ENCODE data around the gene ERG28. TPM values are rescaled to one million over a fixed set of nuclear protein-coding genes. Genes with fewer than 3 reads are reported as not detected.

ERG28 gene
- total and polyA plus RNA-seq, 2 donors (not counting 3 experiments of a cell fraction or from before 2014, with no cell fraction given), result 31.9 to 46.0 TPM

- no TSS peak for BruUV-seq (replicated peaks)
- Histone ChIP-seq H3K4me3 (replicated peaks in 1 of 3; ENCODE audit: insufficient read depth in 1 of 3, low read depth in 1 of 3, low read length in 3 of 3) (no peak overlapping the region), H3K4me2 (ENCODE audit: insufficient read depth, low read length) (no peak overlapping the region), H3K9ac (replicated peaks; ENCODE audit: extremely low read depth, insufficient read depth, low read length) (no peak overlapping the region), H3K4me1 (ENCODE audit: control insufficient read depth, extremely low read depth, insufficient read depth, low read length) (peaks cover 14% of the 10 kb centered on the region), H3K79me2 (ENCODE audit: control insufficient read depth, insufficient read depth, low read length) (no peaks in the 10 kb centered on the region), H2AFZ (ENCODE audit: low read depth, low read length) (no peak overlapping the region), H4K20me1 (replicated peaks; ENCODE audit: control insufficient read depth, extremely low read depth, insufficient read depth, low read length) (no peaks in the 10 kb centered on the region), H3K27ac (ENCODE audit: insufficient read depth, low read depth, low read length) (no peak overlapping the region), H3K9me3 (replicated peaks; ENCODE audit: control insufficient read depth, insufficient read depth, low read length) (no peaks in the 10 kb centered on the region), H3K36me3 (ENCODE audit: control insufficient read depth in 2 of 2, extremely low read depth in 1 of 2, insufficient read depth in 2 of 2, low read length in 2 of 2) (no peaks in the 10 kb centered on the region), H3K27me3 (ENCODE audit: control insufficient read depth in 2 of 2, insufficient read depth in 2 of 2, low read length in 2 of 2) (peaks cover 17 to 18% of the 10 kb centered on the region in 2 experiments), H3K9me1 (replicated peaks; ENCODE audit: control insufficient read depth, extremely low read depth, insufficient read depth, low read length) (no peaks in the 10 kb centered on the region)
- TF ChIP-seq POLR2AphosphoS5 (IDR thresholded peaks at IDR 0.05; ENCODE audit: insufficient read depth, low read depth, low read length), result no peak
- TF ChIP-seq JUN (IDR thresholded peaks at IDR 0.05; ENCODE audit: borderline replicate concordance, insufficient read depth, insufficient read length, low read depth), result no peak
- no peak for TF ChIP-seq MAX (IDR thresholded peaks at IDR 0.05; ENCODE audit: insufficient read depth, insufficient read length)
- TF ChIP-seq GATA2 (IDR thresholded peaks at IDR 0.05; ENCODE audit: insufficient read depth, insufficient read length, low read depth, low read length), result no peak
- no peak for TF ChIP-seq EZH2 (IDR thresholded peaks at IDR 0.05; ENCODE audit: borderline replicate concordance, low read depth, low read length, severe bottlenecking)
- no peak for TF ChIP-seq MYC (IDR thresholded peaks at IDR 0.05; ENCODE audit: low read depth, low read length)
- TF ChIP-seq FOS (IDR thresholded peaks at IDR 0.05; ENCODE audit: borderline replicate concordance, insufficient read depth, low read length), result no peak
- TF ChIP-seq CTCF (IDR thresholded peaks at IDR 0.05; ENCODE audit: extremely low read depth in 1 of 2, insufficient read depth in 1 of 2, low read depth in 1 of 2, low read length in 2 of 2), result no peak
- no peak for TF ChIP-seq POLR2A (IDR thresholded peaks at IDR 0.05; ENCODE audit: low read depth, low read length)
- no peak for FAIRE-seq
- no peak for DNase-seq (ENCODE audit: low read depth, low spot score)
- intact Hi-C loops (cut with micrococcal nuclease), result no loop called here
- dilution Hi-C loops (cut with MboI; ENCODE audit: extremely low pct_ligation_motif_present, low sequenced_read_pairs), result no loop called here
- ChIA-PET POLR2A (no interaction called here), CTCF (interaction anchor here (1.1 kb wide), 1 partner anchor 11 kb away, joined by 3 read pairs; no protein-coding TSS in a partner anchor)
Measured at GRCh38 chr14:75607842-75608640, 52.6 kb downstream of the ERG28 start.
